GM18502 (cell line): ENCODE measurements around the gene STK11.

Experiments used
- ATAC-seq: cut with Tn5 transposase; IDR thresholded peaks from one replicate; pipeline ENCODE4 v1.9.1; 2021; ENCODE audit warnings: mild to moderate bottlenecking; ENCODE audit not compliant: unreplicated experiment, poor library complexity

Gene STK11

DNA sequence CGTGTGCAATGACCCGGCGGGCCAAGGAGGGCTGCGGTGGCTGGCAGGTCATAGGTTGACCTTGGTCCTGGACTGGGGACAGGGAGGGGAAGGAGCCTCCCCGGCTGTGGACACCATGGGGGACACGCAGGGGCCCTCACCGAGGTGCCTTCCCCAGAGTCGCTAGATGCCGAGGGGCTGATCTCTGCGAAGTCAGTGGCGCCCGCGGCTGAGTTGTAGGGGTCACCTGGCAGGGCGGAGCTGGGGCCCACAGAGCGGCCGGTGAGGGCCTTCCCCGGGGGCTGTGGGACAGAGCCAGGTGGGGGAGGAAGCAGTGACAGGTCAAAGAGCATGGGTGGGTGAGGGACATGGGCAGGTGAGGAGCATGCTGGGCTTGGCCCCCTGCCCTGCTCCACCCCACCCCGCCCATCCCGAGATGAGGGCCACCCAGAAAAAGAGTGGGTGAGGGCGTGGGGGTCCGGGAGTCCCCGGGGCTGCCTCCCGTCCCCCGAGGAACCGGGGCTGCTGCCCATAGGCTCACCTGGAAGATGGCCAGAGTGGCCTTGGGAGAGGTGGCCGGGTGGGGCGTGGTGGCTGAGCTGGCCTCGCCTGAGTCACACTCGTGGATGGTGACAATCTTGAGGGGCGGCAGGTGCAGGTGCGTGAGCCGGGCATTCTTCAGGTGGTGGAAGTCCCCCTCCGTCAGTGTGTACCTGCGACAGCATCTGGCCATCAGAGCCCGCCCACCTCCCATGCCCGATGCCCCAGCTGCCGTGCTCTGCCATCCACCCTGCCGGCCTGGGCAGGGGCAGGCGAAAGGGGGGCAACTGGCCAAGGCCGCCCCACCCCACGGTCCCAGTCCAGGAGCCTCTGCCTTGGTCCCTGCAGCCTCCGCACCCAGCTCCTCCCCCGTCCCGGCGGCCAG, 28.7 kb downstream of the STK11 start:
- no peak for ATAC-seq

DNA sequence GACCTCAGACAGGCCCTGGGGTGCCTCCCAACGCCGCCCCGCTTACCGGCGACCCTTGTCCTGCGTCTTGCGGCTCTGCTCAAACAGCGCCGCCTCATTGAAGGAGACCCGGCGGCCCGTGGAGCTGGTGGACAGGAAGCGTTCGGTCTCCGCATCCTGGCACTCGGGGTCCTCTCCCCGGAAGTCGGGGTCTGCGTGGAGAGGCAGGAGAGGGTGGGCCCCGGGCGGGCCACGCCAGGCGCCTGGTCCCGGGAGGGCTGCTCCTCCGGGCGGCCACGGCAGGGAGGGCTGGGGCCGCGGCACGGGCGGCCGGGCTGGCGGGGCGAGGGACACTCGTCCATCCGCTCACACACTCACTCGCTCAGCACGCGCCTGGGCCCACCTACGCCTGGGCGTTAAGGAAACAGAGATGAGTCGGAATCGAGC, 29.4 kb downstream of the STK11 start:
- no peak for ATAC-seq

DNA sequence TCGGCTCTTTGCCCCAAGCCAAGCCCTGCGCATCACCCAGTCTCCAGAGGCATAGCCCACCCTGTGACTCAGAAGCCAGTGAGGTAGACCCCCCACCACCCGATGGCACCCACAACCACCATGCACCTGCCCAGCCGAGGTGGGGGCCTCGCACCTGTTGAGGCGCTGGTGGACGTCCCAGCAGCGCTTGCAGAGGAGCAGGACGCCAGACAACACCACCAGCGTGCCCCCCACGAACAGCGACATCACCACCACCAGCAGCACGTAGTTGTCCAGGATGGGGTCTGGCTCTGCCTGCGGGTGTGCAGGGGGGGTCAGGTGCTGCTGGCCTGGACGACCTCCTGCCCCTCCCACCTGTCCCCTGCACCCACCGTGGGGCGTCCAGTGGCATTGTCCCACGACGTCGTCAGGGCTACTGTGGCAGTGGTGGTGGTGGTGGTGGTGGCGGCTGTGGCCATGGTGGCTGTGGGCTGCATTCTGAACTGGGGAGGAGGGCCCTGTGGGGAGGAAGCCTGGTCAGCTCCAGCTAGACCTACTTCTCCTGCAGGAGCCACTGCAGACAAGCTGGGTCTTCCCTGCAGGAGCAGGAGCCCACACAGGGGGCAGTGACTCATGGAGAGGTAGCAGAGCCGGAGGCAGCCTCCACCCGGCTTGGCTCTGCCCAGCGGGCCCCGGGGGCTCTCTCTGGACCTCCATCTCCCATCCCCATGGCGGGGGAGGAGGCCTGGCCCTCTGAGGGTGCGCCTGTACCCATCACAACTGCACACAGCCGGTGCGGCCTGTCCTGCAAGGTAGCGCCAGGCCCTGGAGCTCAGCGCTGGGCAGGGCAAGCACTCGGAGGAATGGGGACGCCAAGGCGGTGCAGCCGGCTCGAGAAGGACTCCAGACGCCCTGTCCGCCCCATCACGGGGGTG, 30.3 kb downstream of the STK11 start:
- ATAC-seq = no peak

DNA sequence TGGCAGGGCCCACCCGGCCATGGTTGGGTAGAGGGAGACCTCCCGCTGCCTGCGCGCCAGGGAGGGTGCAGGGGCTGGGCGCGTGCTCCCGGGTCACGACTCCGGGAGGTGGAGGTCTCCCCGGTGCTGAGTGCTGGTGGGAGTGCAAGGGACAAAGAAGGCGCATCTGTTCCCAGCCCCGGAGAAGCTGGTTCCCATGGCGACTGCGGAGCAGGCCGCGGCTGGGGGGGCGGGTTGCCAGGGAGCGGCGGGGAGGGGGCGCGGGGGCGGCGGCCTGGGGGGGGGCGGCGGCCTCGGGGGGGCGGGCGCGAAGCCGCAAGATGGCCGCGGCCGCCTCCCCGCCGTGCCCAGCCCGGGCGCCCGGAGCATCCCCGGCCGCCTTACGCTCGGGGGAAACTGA, 31.0 kb downstream of the STK11 start:
- ATAC-seq = no peak

DNA sequence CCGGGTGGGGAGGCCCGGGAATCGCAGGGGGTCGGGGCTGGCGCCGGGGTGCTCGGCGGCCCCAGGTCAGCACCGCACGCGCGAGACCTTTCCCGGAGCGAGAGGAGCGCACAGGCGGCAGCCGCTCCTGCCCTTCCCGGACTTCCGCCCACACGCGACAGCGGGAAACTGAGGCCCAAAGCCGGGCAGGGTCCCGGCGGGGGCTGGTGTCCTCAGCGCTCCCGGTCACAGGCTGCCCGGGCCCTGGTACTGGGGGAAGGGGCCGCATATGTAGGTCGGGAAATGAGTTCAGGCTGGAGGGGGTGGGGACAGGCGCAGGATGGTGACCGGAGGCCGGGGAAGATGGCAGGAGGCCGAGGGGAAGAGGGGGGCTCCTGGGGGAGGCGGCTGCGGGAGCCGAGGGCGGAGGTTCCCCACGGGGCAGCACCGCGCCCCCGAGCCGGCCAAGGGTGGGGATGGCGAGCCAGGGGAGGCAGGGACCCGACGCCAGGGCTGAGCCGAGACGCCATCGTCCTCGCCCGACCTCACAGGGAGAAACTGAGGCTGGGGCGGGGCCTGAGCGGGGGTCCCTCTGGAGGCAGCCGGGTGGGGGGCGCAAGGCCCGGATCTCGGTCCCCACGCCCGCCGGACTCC, 31.6 kb downstream of the STK11 start:
- no peak for ATAC-seq

DNA sequence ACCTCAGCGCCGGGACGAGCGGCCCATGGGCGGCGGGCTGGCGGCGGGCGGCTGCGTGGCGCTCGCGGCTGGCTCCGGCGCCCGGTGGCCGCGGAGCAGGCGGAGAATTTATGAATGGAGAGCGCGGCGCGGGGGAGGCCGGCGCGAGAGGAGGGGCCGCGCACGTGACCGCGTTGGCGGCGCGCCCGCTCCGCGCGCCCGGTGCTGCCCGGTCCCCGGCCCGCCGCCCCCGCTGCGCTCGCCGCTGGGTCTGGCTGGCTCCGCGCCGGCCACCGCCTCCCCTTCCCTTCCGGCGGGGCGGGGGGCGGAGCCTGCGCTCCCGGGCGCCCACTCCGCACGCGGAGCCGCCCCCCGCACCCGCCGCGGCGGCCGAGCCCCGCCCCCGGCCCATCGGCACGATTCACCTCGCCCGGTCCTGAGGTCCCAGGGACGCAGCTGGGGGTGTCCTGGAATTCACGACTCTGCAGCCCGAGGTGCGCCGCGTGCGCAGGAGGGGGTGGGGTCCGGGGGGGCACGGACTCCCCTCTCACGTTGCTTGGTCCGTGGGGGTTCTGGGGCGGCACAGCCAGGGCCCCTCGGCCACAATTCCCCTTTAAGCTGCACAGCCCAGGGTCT, 32.3 kb downstream of the STK11 start, which contains the start of gene CBARP:
Gene CBARP (minus strand): TSS at position 252 of the 615 bp plus-strand sequence. CDS start 1,905 bp downstream, outside the sequence.
- ATAC-seq = no peak

DNA sequence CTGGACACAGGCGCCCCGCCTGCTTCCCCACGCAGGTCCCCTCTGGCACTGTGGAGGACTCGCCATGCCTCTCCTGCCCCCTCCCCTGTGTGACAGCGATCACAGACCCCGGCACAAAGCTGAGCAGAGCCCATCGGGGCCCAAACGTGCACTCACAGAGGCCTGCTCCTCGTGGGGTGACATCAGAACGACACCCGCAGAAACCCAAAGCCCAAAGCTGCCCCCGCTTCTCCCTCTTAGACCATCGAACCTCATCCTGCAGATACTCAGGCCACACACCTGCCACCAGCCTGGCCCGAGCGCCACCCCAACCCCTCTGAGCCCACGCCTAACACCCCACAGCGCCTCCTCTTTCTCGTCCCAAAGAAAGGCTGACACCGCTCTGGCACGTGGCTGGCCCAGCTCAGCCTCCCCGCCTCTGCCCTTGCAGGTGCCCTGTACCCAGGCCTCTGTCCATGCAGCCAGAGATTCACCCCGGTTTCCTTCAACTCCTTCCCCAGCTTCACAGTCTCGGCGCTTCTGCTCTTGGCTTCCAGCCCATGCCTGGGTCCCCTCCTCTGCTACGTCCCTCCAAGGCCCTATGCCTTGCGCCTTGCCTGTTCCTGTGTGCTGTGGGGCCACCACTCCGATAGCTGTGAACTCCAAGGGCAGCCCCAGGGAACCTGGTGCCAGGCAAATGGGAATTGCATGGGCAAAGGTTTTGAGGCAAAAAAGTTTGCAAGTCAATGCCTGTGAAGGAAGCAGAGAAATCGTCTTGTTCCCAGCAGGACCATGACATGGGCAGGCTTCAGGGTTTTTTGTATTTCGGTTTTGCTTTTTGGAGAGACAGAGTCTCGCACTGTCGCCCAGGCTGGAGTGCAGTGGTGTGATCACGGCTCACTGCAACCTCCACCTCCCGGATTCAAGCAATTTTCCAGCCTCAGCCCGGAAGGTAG, 33.1 kb downstream of the STK11 start:
- no peak for ATAC-seq

DNA sequence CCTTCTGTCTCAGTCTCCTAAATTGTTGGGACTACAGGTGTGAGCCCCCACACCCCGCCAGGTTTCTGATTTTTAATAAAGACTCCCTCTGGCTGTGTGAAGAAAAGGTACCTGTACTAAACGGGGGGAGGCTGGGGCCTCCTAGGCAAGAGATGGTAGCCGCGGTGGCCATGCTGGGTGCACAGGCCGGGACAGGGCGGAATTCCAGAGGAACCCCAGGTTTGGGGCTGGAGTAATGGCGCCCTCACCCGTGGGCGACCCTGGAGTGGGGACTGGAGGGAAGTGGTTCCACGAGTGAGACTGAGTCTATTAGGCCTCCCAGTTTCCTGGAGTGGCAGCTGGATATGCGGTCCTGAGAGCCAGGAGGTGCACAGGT, 33.8 kb downstream of the STK11 start:
- no peak for ATAC-seq

DNA sequence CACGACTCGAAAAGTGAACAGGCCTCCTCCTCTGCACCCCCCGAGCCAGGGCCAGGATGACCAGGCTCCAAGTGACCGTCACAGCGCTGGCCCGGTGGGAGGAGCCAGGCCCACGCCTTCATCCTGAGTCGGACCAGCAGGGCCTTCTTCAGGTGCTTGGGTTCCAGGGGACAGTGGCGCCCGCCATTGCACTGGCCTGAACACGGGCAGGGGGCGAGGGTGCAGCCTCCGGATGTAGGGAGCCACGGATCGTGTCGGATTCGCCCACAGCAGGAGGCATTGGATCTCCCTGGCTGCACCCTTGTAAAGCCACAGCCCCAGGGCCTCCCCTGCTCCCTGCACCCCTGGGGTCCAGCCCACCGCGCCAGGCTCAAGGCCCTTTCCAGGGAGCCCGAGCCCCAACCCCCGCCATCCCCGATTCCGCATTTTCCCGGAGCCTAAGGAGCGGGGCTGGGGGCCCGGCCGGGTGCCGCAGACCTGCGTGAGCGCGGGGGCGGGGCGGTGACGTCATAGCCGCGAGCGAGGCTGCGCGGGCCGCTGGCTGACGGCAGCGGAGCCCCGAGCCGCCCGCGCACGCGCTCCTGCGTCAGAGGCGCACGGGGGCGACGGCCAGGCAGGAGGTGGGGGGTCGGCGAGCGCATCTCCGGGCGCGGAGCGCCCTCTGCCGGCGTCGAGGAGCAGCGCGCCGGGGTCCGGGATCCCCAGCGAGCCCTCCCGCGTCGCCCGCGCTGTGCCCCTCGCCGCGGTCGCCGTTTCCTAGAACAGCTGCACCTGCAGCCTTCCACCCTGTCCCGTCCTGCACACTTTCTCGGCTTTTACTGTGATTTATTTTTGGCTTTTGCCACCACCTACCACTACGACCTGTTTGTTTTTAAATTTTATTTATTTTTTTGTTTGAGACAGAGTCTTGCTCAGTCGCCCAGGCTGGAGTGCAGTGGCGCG, 34.5 kb downstream of the STK11 start:
- ATAC-seq = peak; percentile 40

DNA sequence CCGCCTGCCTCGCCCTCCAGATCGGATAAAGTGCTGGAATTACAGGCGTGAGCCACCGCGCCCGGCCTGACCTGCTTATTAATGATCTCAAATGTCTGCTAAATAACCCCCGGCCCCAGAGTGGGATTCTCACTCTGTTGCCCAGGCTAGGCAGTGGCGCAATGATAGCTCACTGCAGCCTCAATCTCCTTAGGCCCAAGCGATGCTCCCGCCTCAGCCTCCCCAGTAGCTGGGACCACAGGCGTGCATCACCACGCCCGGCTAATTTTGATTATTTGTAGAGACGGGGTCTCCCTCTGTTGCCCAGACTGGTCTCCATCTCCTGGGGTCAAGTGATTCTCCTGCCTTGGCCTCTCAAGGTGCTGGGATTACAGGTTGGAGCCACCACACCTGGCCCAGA, 35.3 kb downstream of the STK11 start:
- no peak for ATAC-seq

DNA sequence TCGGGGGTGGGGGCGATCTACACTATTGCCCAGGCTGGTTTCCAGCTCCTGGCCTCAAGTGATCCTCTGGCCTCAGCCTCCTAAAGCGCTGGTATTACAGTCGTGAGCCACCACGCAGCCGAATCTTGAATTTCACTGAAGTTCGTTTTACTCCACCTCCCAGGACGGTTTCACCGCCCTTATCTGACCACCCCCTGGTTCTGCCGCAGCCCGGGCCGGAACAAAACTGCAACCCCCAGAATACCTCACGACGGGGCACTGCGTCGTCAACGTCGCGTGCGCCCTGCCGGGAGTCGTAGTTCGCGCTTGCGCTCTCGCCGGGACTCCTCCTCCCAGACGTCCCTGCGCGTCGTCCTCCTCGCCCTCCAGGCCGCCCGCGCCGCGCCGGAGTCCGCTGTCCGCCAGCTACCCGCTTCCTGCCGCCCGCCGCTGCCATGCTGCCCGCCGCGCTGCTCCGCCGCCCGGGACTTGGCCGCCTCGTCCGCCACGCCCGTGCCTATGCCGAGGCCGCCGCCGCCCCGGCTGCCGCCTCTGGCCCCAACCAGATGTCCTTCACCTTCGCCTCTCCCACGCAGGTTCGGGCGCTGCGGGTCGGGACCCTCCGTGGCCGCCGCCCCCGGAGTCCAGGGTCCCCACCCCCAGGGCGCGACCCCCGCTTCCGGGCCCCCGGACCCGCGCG, 36.0 kb downstream of the STK11 start, which contains the start of gene ATP5F1D:
Gene ATP5F1D (plus strand): TSS at position 335 of the 679 bp plus-strand sequence. CDS start 100 bp downstream, at position 435.
- peak; percentile 39 for ATAC-seq

DNA sequence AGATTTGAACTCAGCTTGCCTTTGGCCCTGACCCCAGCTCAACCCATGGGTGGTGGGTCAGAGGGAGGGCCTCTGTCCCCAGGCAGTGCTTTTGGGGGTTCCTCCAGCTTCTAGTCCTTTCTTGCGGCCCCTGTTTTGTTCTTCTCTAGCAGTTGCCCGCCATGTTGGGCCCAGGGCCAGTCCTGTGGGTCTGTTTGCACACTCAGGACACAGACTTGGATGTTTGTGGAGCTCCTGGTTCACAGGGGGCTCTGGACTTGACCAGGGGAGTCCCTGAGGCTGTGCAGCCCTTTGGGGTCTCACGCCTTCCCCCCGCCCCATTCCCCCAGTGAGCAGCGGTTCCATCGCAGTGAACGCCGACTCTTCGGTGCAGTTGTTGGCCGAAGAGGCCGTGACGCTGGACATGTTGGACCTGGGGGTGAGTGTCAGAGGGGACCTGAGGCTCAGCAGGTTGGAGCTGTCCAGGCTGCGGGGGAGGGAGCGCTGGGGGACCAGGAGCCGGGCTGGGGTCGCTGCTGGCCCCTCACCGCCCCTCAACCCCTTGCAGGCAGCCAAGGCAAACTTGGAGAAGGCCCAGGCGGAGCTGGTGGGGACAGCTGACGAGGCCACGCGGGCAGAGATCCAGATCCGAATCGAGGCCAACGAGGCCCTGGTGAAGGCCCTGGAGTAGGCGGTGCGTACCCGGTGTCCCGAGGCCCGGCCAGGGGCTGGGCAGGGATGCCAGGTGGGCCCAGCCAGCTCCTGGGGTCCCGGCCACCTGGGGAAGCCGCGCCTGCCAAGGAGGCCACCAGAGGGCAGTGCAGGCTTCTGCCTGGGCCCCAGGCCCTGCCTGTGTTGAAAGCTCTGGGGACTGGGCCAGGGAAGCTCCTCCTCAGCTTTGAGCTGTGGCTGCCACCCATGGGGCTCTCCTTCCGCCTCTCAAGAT, 38.5 kb downstream of the STK11 start:
- no peak for ATAC-seq

DNA sequence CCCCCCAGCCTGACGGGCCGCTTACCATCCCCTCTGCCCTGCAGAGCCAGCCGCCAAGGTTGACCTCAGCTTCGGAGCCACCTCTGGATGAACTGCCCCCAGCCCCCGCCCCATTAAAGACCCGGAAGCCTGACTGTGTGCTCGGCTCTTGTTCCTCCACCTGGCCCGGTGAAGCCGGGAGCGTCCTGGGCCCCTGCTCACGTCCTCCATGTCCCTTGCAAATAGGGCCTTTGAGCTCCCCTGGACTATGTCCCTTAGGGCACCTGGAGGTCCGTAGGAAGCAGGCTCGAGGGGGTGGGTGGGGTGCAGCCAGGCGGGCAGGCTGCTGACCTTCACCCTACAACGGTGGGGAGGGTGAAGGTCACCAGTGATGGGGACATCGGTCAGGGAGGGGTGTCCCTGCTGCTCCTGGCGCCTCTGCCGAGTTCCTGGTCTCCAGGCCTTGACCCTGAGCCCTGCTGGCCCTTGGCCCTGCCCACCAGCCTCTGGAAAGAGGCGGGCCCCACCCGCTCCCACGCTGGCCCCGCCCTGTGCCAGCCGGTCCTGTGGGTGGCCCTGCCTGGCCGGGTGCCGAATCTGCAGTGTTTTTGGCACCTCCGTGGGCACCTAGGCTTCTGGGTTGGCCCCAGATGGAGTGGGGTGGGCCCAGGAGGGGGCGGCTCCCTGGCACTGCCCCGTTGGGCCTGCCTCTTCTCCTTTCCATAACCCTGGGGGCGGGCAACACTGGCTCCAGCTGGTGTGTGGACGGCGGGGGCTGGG, 39.3 kb downstream of the STK11 start:
- ATAC-seq = no peak

DNA sequence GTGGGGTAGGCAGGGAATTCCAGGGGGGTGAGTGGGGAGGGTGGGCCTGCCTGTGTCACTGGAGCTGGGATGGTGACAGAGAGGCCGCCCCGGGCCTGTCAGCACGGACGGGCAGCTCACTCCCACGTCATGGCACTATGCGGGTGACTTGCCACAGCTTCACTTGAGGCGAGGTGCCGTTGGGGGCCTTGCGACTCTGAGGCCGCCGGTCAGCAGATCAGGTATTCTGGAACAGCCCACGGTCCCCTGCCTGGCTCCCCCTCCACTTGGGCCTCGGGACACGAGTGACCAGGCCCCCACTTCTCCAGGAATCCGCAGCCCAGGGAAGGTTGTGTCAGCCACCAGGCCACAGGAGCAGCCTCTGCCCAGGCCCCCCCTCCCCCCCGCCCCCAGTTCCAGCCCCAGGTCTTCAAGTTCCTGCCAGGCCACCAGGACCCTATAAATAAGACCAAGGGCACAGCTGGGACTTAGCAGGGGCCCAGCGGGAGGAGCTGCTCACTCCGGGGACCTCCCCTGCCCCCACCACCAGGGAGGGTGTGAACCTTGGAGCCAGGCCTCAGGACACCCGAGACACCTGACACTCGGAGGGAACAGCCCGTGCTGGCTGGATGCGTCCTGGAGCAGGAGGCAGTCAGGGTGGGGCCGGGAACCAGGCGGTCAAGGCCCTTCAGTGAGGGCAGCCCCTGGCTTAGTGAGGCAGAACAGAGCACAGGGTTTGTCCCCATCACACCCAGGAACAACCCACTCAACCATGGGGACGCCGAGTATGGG, 40.1 kb downstream of the STK11 start:
- no peak for ATAC-seq
